GM21515 (cell line): Measurements from ENCODE around the gene MSRB1.
"Not testable (repeated sequence)": the region's sequence is repeated elsewhere in the genome, so short reads cannot be mapped to it uniquely, and the experiment has no call there.

ENCODE experiments used
- ATAC-seq: cut with Tn5 transposase; IDR thresholded peaks from one replicate; pipeline ENCODE4 v1.9.1; 2021; ENCODE audit not compliant: unreplicated experiment

Gene MSRB1

GRCh38 chr16:1903845-1904840 lies 38.9 kb downstream of the MSRB1 start:
- ATAC-seq, result no peak

DNA sequence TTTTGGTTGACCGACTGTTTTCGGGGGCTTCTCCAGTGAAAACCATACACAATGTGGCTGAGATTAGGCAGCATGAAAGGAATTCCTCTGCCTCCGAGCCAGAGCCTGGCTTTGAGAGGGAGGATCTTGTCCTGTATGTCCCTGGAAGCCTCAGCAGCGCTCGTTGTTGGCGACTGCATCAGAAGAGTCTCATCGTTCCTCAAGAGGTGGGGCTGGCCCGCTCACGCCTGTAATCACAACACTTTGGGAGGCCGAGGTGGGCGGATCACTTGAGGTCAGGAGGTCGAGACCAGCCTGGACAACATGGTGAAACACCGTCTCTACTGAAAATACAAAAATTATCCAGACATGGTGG lies 39.8 kb downstream of the MSRB1 start:
- no peak for ATAC-seq

DNA sequence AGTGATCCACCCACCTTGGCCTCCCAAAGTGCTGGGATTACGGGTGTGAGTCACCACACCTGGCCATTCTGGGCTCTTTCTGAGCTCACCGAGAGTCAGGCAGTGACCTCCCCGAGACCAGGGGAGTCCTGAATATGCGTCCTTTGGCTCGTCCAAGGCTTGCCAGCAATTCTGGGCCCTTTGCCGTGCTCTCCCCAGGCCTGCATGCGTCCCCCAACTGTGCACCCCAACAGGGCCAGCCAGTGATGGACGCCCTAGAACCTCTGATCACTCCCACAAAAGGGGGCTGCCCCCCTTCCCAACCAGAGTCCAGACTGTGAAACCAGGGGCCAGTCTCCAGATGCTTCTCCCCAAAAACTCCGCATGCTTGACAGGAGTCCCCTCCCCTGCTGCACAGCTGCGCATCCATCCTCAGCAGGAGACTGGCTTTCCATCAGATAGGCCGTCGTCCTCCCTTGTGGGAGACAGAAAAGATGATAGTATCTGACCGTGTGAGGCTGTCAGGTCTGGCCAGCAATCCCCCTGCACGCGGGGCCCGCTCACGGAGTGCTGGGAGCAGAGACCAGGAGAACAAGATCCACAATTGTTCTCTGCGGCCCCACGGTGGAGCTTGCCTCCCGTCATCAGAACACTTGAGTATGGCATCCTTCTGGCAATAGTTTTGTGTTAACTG lies 40.3 kb downstream of the MSRB1 start:
- ATAC-seq, result no peak

GRCh38 chr16:1900452-1900774 lies 42.6 kb downstream of the MSRB1 start:
- ATAC-seq, result no peak

GRCh38 chr16:1899641-1900451 lies 43.2 kb downstream of the MSRB1 start:
- no peak for ATAC-seq

DNA sequence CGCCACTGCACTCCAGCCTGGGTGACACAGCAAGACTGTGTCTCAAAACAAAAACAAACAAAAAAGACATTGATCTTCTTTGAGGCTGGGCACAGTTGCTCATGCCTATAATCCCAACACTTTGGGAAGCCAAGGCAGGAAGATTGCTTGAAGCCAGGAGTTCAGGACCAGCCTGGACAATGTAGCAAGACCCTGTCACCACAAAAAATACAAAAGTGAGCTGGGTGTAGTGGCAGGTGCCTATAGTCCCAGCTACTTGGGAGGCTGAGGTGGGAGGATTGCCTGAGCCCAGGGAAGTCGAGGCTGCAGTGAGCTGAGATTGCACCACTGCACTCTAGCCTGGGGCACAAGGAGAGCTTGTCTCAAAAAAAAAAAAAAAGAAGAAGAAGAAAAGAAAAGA lies 45.3 kb downstream of the MSRB1 start:
- ATAC-seq, result not testable (repeated sequence)

GRCh38 chr16:1895949-1896675 lies 46.9 kb downstream of the MSRB1 start:
- no peak for ATAC-seq

- ATAC-seq, result no peak
These were observed 47.9 kb downstream of the MSRB1 start for GRCh38 chr16:1895068-1895467.

- ATAC-seq, result no peak
These were observed 52.3 kb downstream of the MSRB1 start for GRCh38 chr16:1890708-1891050.

DNA sequence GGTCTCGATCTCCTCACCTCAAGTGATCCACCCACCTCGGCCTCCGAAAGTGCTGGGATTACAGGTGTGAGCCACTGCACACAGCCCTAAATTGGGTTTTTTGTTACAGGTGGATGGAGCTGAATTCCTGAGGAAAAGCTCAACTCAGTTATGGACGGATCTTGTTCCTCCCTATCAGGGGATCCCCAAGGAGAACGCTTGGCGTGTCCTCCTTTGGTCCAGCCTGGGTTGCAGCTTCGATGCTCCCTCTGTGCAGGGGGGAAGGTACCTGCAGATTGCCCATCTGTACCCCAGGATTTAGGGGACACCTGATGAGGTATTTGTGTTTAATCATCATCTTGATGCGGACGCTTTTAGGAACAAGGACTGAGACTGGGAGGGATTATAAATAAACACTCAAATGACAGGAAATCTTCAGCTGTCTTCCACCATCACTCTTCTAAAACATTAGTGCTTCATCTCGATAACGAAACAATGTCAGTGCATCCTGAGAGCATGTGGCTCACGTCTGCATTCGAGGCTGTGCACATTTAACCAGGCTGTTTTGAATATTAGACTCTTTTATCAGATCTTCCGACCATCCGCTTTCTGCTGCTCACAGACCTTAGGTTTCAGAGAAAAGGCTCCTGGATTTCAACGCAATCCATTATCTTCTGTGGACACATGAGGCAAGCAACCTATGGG lies 52.8 kb downstream of the MSRB1 start:
- no peak for ATAC-seq
